ENCODE data around the gene MAML3.

MAML3 gene

DNA sequence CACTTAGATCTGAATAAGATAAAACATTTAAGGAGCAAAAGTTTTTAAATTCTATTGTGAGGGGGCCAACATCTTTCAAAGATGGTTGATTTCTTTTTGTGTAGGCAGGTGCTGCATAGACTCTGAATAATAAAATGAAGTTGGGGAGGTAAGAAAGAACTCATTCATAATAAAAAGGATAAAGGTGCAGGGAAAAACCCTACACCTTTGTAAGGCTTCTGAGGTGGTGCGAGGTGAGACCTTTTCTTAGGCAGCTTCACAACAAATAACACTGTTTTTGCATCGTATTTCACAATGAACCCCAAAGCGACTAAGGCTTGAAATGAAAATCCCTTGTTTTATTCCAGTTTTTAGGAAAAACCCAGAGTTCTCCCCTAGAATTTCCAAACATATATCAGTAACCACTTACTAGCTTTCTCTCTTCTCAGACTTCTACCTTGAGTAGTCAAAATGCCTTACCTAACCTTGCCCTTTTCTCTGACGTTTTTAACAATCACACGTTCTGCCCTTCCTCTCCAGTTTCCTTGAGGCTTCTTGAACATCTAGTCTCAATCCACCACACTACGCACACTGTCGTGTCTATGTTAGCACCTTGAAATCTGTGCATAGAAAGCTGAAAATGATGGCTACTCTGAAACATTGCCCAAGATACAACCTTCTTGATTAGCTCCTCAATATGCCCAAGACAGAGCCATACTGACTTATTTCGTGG, 30.2 kb downstream of the MAML3 start:
- no peak for DNase-seq

DNA sequence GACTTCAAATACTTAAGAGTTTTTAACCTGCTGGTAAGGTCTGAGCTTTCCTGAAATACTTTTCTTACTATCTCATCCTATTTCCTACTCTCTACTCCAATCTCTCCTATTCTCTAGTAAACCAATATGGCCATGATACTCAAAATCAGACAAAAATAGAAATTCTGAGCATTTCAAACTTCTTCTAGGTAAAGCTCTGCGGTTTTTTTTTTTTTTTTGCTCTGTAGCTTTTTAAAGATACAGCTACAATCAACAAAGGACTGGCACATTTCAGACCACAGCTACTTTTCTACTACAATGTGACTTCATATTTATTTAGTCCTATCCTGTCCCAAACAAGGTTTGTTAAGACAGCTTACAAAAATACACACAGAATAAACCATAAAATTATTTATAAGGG, 31.1 kb downstream of the MAML3 start:
- no peak for DNase-seq

DNA sequence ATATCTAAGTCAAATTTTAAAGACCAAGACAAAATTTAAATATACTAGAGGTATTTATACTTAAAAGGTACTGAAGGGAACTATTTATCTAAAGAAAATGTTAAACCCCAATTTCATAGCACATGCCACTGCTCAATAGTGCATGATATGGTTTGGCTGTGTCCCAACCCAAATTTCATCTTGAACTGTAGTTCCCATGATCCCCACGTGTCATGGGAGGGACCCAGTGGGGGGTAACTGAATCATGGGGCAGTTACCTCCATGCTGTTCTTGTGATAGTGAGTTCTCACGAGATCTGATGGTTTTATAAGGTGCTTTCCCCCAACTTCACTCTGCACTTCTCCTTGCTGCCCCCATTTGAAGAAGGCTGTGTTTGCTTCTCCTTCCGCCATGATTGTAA, 32.3 kb downstream of the MAML3 start:
- DNase-seq: no peak

DNA sequence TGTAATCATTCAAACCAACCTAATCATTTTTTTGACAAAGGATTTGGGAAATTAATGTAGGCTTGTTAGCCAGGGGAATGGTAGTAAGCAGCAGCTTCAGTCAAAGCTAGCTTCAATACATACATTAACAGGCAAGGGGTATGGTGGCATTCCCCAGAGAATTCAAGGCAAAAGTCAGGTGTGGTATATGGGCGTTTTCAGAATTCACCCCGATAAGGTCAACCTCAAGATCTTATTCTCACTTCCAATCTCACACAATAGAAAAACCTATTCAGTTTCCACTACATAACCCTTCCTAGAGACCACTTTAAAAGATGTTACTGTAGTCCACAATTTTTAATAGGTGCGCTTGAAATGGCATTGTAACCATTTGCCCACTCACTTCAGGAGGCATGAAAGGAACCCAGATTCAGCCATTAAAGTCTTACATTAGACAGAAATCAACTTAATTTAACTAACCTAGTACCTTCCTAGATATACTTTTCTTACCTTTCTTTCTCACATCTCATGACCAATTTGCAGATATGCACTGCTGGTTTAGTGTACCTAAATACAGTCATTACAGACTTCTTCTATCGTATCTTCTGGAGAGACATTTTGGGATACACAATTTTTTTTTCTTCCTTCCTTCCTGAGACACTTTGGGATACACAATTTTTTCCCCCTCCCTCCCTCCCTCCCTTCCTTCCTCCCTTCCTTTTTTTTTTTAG, 34.9 kb downstream of the MAML3 start:
- no peak for DNase-seq

DNA sequence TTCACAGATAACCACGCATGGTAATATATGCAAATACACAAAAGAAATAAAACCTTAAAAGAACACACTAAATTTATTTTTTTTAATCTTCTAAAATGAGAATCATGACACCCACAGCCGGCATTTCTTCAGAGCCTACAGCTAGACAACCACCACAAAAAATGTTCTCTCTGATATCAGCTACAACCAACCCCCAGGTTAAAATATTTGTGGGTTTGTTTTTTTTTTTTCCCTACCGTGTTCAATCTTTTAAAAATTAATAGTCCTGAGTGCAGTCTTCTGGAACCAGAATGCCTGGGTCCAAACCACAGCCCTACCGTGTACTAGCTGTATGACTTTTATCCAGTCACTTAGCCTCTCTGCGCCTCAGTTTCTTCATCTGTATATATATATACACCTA, 36.0 kb downstream of the MAML3 start:
- DNase-seq: no peak

DNA sequence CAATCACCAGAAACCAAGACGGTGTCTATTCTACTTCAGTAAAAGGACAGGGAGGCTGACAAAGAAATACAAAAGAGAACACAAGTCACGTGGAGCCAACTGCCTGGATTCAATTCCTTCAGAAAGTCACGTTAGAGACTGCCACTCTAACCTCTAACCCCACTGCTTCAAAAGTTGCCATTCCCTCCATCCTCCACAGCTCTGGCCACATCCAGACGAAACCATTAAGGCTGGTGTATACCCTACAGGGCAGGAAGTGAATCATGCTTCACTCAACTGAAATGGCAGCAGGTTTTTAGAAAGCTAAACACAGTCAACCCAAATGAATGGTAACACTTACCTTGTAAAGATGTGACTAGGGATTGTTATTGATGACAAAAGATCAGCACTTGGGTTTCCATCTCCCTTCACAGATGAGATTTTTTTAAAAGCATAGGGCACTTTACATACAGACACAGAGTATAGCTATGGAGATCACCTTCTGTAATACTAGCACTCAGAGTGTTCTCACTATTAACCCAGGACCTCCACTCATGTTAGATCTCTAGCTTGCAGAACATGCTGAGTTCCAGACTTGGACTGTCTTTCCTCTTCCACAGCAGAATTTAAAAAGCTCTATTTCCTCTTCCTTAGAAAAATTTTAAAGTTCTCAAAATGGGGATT, 37.4 kb downstream of the MAML3 start:
- no peak for DNase-seq

DNA sequence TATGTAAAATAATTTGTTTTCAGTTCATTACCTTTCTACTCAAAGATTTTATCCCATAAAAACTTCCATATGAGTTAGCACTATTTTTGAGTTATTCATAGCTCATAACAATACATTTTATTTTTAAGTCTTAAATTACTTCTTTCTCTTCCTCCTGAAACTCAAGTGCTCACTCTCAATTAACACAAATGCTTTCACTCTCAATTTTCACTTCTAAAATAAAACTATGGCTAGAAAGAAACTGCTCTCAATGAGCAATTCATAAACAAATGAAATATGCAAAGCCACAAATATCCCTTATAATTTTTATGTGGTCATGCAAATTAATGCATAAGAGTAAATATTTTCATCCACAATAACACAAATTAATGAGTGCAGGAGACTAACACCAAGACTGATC, 38.8 kb downstream of the MAML3 start:
- DNase-seq: no peak

DNA sequence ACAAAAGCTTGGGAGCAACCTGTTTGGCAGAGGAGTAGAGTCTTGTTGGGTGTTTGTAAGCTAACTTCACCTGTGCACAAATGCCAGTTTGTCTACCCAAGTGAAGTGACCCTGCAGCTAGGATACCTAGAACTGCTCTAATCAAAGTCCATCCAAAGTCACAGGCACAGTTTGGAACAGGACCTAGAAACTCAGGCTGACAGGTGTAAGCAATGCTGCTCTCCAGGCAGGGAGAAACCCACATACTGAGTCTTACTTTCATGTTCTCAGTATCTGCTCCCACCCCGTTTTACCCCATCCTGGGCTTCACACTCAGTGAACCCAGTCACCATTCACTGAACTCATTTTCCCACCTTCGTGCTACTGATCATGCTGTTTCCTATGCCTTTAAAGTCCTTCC, 40.3 kb downstream of the MAML3 start:
- no peak for DNase-seq

DNA sequence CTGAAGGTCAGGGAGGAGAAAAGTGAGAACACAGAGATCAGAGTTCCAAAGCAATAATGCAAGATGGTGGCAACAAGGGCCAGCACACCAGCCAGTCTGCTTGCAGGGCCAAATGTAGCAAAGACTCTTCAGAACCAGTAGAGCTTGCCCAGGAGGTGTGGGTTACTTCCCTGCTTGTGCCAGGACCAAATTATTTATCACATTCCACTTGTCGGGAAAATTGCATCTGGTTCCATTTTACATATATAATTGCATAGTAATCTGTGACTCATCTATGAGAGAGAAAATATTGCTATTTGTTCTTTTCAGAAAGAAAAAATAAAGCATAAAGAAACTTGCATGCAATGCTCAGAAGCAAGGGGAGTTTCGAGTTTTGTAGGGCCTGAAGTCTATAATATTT, 41.4 kb downstream of the MAML3 start:
- DNase-seq: no peak

DNA sequence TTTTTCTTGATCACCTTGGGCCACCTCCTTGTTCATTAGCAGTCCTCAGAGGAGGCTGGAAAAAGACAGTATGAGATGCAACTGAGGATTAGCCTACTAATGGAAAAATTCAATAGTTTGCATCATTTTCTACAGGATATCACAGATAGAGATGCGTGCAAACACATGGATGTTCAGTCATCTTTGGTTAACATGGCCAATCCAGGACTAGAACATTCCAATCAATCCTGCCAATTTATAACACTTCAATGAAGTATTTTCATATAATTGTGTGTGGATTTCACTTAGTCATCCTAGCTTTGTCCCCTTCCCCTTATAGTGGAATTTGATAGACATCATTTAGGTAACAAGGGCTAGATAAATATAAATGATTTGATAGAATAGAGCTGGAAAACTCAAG, 42.7 kb downstream of the MAML3 start:
- DNase-seq: no peak

DNA sequence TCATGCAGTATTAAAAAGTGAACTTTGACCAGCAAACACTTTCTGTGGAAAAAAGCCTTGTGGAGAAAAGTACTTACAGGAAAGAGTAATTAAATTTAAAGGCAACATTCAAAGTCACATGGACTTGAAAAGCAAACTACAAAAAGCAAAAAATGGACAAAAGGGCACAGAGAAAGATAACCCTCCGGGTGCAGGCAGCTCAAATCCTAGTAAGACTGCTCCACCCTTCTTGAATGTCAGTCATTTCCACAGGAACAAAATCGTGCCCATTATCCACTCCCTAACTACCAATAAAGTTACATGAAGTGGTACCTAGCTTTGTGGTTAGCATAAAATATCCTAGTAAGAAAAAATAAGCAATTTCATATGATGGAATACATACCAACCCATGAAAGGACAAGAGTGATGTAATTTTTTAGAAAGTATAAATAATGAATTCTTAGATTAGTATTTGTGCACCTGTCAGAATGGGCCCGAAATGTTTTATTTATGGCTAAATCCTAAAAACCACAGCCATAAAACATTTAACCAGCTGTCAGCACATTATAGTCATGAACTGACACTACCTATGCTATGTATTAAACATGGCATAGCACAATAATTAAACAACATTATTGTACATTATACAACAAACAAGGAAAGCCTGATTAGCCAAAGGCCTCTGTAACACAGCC, 43.3 kb downstream of the MAML3 start:
- DNase-seq: no peak

DNA sequence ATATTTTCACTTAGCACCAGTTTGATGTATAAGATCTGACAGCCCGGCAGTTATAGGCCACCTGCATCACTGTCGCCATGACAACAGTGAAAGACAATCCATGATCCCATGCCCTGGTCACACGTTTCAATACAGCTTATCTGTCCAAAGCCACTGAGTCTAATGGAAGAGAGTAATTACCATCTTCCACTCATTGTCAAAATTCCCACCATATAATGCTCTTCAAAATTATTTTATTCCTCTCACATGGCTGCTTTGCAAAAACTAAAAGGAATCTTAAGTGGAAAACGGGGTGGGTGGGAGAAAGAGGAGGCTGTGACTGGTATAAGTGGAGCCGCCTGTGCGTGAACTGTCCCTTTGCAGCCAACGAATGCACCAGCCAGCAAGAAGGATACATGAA, 44.2 kb downstream of the MAML3 start:
- no peak for DNase-seq

DNA sequence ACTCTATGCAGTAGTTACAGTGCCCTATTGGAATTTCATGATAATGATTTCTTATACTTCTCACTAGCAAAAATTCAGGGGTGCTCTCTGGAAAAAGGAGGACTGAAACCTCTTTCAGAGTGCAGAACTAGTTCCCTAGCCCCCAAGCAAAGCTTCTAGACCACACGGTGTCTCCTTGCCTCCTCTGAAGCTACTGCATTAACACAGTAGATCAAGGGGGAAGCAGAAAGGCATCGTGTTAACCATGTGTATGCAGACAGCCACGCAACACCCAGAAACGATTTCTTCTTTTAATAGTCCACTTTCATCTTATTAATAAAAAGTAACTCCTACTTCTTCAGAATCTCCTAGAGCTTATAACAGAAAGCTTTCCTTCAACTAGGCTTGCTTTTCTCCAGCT, 44.7 kb downstream of the MAML3 start:
- DNase-seq: no peak

DNA sequence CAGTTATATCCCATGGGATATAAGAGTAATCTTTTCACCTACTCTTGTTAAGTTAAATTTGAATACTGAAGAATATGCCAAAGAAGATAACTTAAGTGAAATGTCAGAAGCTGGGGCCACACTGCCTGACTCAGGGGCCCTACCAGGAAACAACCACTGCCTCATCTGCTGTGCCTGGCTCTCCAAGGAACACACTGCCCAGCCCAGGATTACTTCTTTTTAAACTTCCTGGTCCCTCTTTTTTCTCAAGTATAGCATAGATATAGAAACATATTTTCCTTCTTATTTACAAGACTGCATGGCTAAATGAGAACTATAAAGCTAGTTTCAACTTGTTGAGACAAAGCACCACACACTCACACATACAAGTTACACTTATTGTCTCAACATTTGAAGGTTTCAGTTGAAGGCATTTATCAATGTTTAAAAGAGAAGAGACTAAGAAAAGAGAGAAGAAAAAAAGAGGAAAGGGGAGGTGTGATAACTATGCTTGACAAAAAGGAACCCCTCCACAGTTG, 45.2 kb downstream of the MAML3 start:
- DNase-seq: no peak

DNA sequence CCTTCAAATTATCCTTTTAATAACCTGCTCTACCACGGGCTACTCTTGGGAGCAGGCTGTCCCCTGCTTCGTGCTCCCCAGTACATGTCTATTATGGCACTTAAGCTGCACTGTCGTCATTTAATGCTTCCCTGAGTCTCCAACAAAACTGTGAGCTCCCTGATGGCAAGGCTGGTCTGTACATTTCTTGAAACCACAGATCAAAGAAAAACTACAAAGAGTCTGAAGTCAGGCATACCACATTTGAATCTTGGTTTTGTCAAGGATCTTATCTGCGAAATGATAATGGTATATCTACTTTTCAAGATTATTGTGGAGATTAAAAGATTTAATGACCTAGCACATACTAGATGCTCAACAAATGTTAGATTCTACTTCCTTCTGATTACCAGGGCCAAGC, 45.7 kb downstream of the MAML3 start:
- no peak for DNase-seq

DNA sequence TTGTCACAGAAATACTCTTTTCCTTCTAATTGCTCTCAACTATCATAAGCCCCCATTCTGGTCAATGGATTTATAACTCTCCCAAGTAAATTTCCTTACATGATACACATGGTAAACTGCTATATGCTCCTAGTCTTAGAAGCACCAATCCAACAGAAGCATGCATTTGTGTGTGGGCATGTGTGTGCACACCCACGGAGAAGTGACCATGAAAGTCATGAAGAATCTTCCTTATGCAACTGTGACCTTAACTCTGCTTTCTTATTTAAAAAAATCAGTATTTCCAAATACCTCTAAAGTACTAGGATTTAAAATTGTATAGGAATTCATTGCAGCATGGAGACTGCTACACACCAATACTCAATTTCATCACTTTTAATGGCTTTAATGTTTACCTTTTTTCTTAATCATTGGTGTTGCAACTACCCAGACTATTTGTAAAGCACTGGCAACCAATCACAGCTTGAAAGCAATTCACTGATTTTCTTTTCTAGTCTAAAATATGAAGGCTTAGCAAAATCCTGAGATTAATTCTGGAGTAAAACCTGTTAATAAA, 47.6 kb downstream of the MAML3 start:
- no peak for DNase-seq

DNA sequence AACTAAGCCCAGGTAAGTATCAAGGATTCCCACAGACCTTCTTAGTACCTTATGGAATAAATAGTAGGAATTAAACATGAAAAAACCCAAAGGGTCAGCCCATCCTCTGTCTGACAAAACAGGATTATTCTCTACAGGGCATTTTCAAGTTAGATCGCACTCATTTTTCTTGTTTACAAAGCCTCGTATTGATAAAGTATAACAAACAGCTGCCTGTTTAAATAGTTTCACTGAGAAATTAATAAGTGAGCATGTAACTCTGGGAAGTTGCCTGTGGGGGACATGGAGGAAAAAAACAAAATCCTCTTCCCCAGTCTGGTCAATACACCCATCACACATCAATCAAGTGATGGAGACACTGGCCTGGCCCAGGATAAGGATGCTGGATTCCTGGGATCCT, 48.5 kb downstream of the MAML3 start:
- DNase-seq: no peak

DNA sequence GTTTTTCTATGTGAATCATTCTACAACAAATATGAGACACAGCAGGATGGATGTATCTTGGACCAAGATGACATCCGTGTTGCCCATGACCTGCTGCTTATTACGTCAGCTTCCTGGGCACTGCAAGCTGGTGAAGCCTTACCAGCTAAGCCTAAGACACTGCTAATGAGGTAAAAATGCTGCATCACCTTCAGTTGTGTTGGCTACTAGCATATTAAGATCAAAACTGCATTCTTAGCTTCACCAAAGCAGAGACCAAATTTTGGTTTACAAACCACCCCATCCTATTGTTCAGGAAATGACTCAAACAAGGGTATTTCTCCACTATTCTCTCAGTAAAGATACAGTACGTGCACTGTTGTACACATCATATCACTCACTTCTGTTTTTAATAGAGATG, 50.3 kb downstream of the MAML3 start:
- no peak for DNase-seq

DNA sequence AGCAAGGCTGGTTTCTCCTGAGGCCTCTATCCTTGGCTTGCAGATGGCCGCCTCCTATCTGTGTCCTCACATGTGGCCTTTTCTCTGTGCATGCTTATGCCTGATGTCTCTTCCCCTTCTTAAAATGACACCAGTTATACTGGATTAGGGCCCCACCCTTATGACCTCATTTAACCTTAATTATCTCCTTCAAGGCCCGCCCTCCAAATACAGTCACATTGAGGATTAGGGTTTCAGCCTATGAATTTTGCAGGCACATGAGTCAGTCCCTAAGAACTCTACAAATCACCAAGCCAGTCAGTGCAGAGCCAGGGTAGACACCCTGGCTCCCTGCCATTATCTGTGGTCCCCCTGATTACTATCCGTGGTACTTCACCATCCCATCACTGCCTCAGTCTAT, 51.6 kb downstream of the MAML3 start:
- DNase-seq: no peak

DNA sequence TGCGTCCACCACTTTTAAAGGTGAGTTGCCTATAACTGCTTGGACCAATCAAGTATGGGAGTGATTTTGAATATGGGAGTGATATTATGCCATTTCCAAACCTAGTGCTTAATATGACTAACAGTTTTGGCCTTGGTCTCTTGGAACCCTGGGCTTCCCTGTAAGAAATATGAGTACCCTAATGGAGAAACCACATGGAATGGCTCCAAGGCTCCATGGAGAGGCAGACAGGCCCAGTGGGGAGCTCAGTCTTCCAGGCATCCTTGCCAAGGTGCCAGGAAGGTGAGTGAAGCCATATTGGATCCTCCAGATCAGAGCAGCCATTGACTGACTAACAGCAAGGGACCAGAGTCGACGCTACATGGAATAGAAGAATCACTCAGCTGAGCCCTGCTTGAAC, 53.2 kb downstream of the MAML3 start:
- DNase-seq: no peak

DNA sequence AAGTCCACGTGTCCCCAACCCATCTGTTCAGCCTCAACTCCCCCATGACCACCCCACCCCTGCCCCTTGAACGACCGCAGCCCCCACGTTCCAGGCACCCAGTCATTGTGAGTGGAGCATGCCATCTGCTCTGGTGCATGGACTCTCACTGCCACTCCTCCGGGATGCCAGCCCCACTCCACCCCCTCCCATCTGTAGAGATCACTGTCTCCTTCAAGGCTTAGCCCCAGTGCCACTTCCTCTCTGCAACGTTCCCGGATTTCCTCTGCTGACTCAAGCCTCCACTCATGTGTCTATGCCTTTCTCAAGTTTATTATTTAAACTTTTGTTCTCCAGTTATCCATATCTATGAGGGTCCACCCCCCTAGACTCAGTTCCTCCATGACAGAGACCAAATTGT, 54.0 kb downstream of the MAML3 start:
- no peak for DNase-seq

DNA sequence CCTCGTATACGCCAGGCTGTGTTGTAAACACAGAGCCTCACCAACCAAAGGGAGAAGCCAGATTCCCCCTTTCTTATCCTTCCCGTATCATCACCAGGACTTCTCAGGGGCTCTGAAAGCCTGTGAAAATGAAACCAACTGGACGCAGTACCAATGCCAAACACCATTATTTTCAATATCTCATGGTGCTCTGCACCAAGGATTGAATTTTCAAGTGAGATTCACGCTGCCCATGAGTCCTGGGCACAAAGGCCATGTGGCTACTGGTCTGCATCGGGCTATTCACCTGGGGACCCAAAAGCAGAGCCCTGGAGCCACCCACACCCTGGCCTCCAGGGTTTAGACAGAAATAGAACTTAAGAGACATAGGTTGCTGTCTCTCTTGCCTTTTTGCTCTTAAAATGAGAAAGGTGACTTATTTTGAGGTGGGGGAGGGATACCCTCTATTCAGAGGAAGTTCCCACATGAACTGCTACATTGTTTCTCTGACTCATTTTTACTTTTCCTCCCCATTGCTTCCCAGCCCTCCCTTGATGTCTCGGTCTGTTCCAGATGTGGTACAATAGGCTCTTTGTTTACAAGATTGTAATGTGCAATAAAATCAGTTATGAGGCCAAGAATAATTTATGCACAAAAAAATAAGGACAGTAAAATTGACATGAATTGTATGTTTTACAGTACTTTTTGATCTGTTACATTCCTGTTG, 55.4 kb downstream of the MAML3 start:
- no peak for DNase-seq

DNA sequence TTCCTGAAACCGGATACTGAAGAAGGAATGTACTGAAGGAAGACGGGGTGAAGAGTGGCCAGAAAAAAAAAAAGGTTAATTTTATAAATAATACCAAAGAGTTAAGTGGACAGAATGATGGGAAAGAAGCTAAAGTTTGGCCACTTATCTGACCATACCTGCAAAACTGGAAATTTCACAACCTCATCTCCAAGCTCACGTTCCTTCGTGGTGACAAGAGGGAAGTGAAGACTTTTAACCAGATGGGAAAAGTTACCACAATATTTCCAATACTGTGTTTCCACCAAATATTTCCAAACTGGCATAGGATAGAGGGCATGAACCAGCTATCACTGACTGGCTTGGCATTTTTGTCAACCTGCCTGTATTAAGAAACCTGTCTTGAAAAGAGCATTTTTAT, 56.4 kb downstream of the MAML3 start:
- DNase-seq: no peak
